NCI-H748 (cell line): Measurements from ENCODE around the gene CDKL5.

Experiments
- DNase-seq: peaks from one replicate; lab custom pipeline; 2025; ENCODE audit not compliant: unreplicated experiment; lab: John Stamatoyannopoulos, UW

CDKL5 gene

DNA sequence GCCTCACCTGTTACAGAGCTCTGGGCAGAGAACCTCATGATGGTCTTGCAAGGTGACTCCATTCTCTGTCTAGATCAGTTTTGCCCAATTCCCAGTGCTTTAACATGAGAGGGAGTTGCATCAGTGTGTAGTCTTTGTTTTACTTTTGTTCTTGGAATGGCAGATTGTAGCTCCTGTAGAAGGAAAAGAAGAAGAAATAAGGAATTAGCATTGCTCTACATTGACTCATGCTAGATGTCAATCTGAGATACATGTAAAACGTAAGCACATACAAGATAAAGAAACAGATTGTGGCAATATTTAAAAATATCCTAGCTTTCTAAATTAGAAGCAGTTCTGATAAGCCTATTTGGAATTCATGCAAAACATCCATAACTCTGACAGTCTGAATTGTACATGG is 266.0 kb downstream of the CDKL5 start:
- no peak for DNase-seq

GRCh38 chrX:18692541-18692940 is 267.1 kb downstream of the CDKL5 start:
- DNase-seq = no peak

DNA sequence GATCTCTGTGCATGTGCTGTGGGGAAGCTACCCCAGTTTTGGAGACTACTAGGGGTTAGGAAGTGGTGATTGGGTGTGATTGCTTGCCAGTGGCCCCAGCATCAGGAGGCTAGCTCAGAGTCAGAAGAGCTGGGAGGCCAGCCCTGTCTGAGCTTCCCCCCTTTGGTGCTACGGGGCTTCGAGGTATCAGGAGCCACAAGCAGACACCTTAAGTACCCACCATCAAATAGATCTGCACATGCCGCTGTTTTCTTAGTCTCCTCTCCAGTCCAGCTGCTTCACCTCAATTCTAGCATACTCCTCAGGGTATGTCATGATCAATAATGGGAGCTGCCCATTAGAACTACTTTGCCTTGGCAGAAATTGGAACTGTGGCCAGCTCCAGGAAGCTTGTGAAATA is 271.2 kb downstream of the CDKL5 start:
- DNase-seq = no peak

DNA sequence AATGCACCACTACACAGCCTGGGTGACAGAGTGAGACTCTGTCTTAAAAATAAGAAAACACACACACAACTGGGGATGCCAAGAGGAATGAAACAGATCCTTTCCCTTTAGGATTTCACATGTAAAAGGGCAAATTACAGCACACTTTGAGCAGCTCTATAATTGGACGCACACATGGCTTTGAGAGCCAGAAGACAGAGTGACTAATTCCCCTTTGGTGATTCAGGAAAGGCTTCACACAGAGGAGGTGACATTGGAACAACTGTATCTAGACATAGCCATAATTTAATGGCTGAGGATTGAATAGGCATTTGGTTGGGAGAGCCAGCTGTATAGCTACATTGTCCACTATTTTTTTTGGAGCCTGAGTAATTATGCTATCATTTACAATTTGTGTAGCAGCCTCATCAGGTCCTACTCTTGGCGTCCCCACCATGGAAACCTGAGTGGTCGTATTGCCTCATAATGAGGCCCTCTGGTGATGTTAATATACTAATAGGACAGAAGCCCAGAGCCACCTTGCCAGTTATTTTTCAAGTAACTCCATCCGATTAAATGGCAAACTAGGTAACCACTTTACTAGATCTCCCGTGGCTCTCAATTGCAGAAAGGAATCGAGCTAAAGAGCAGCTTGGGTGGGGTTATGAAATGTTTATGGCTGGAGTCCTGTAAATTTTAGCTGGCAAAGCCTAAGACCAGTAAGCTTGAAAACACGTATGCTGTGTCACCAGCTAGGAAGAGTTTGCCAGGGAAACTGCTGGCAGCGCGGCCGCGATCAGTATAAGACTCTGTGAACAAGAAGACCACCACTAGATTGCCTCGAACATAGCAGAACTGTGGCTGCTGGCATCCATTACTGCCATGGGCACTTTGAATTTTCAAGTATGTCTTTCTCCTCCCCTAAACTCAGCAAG is 273.6 kb downstream of the CDKL5 start:
- DNase-seq = peak; percentile 69

- DNase-seq = peak; percentile 6
These were observed 276.4 kb downstream of the CDKL5 start for GRCh38 chrX:18701621-18702361.

DNA sequence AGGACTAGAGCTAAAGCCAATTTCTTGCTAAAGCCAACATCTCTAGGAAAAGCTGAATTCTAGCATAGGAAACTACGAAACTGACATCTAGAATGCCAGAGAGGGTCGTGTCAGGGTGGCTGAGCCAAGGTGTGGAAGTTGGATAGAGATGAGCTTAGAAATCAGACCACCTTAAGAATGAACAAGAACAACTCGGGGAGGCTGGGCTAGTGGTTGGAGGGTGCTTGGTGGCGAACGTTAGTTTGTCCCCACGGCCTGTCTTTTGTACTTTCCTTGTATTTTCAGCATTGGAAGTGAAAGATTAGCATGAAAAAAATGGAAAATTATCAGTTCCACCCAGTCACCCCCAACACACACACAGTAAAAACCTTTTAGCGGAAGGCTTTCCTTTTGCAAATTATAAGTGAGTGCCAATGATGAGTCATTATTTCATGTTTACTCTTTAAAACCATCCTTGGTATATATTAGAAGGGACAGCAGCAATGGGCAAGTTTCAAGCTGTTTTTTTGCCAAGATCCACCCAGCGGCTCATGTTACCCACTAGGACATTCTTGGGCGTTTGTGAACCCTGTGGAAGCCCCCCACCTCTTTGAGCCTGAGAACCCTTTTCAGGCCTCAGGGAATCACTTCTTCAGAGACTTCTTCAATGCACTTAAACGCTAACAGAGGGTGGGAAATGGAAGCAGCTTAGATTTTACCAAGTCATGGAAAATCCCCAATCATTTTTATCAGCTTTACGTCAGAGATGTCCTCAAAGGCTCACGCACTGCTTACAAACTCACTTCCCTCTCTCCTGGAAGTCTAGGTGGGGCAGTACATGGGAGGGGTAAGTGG is 277.2 kb downstream of the CDKL5 start:
- peak; percentile 8 for DNase-seq
